GM12872 (cell line): ENCODE data around the gene FOXD3.

Source experiments
- TF ChIP-seq, protein P1 (sequence below): IDR thresholded peaks from 3 replicates; pipeline ENCODE4 v1.5.1; 2011; ENCODE audit warnings: low read depth, mild to moderate bottlenecking, low read length, moderate library complexity; ENCODE audit not compliant: insufficient read depth

The FOXD3 gene

GRCh38 chr1:63350320-63350719 lies 28.0 kb downstream of the FOXD3 start:
- TF ChIP-seq, protein P1, sequence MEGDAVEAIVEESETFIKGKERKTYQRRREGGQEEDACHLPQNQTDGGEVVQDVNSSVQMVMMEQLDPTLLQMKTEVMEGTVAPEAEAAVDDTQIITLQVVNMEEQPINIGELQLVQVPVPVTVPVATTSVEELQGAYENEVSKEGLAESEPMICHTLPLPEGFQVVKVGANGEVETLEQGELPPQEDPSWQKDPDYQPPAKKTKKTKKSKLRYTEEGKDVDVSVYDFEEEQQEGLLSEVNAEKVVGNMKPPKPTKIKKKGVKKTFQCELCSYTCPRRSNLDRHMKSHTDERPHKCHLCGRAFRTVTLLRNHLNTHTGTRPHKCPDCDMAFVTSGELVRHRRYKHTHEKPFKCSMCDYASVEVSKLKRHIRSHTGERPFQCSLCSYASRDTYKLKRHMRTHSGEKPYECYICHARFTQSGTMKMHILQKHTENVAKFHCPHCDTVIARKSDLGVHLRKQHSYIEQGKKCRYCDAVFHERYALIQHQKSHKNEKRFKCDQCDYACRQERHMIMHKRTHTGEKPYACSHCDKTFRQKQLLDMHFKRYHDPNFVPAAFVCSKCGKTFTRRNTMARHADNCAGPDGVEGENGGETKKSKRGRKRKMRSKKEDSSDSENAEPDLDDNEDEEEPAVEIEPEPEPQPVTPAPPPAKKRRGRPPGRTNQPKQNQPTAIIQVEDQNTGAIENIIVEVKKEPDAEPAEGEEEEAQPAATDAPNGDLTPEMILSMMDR, result no peak

GRCh38 chr1:63352736-63353135 lies 30.4 kb downstream of the FOXD3 start:
- TF ChIP-seq, protein P1, result no peak

GRCh38 chr1:63359561-63359960 lies 37.2 kb downstream of the FOXD3 start:
- TF ChIP-seq, protein P1, result no peak

GRCh38 chr1:63362073-63362472 lies 39.7 kb downstream of the FOXD3 start:
- TF ChIP-seq, protein P1, result no peak

- TF ChIP-seq, protein P1, result peak; percentile 19; the same call in 1 of the 3 replicates
Measured at GRCh38 chr1:63362578-63362977, 40.2 kb downstream of the FOXD3 start.

GRCh38 chr1:63363014-63363413 lies 40.6 kb downstream of the FOXD3 start:
- TF ChIP-seq, protein P1, result no peak

GRCh38 chr1:63366908-63367214 lies 44.5 kb downstream of the FOXD3 start:
- TF ChIP-seq, protein P1, result no peak
